Ectodermal cell (in vitro differentiated cells): ENCODE results near the gene GSTT4. TPM values are rescaled to one million over a fixed set of nuclear protein-coding genes. Genes with fewer than 3 reads are reported as not detected.
"Not testable (repeated sequence)": the region's sequence is repeated elsewhere in the genome, so short reads cannot be mapped to it uniquely, and the experiment has no call there.

Source experiments
- H3K27ac ChIP-seq: 2 replicates; pipeline ENCODE4 v1.7.0; 2013; ENCODE audit warnings: mild to moderate bottlenecking, low read depth, low read length; ENCODE audit not compliant: insufficient read depth, poor library complexity, severe bottlenecking
- H3K27me3 ChIP-seq: 2 replicates; pipeline ENCODE4 v1.7.0; 2013; ENCODE audit warnings: mild to moderate bottlenecking, low read length; ENCODE audit not compliant: insufficient read depth, control insufficient read depth, poor library complexity, severe bottlenecking
- H3K36me3 ChIP-seq: one replicate; pipeline ENCODE4 v1.7.0; 2013; ENCODE audit warnings: low read length; ENCODE audit not compliant: control insufficient read depth, insufficient read depth
- H3K4me1 ChIP-seq: one replicate; pipeline ENCODE4 v1.7.0; 2013; ENCODE audit warnings: low read length; ENCODE audit not compliant: control insufficient read depth, insufficient read depth
- H3K4me3 ChIP-seq: 2 replicates; pipeline ENCODE4 v1.7.0; 2013; ENCODE audit warnings: low read depth, low read length, control low read depth; ENCODE audit not compliant: insufficient read depth
- H3K9me3 ChIP-seq: 2 replicates; pipeline ENCODE4 v1.7.0; 2013; ENCODE audit warnings: mild to moderate bottlenecking, low read length, moderate library complexity; ENCODE audit not compliant: control insufficient read depth
- WGBS, 2 experiments: methylation state at CpG; one replicate each; pipeline ENCODE4 v1.1.7; 2013; ENCODE audit warnings: missing lambda C conversion rate in 2 of 2; 5-methylcytosine and 5-hydroxymethylcytosine counted together
- polyA plus RNA-seq, 4 experiments: library from polyadenylated mRNA; stranded (reverse); fragments of 50-300 nt; gene quantifications; one replicate each; pipeline ENCODE4 v1.2.3, GENCODE V29; 2013

The GSTT4 gene
- not detected for polyA plus RNA-seq (2013, experiment 1 of 4)
- polyA plus RNA-seq (2013, experiment 2 of 4), result not detected
- polyA plus RNA-seq (2013, experiment 3 of 4), result not detected
- polyA plus RNA-seq (2013, experiment 4 of 4), result not detected

- Histone ChIP-seq H3K27ac (no peak within 1 kb of the TSS), H3K9me3 (no peaks in the 10 kb centered on the region), H3K4me3 (no peak within 1 kb of the TSS), H3K4me1 (peaks cover 8% of the 10 kb centered on the region), H3K27me3 (no peaks in the 10 kb centered on the region), H3K36me3 (no peaks in the 10 kb centered on the region)
- WGBS, 2 experiments, result 88 to 89% methylated on average over 6 of the region's 6 CpGs
Measured at GRCh38 chr22:24005201-24005600, at the start of gene GSTT4. Gene GSTT4 (minus strand): TSS chr22:24005453. CDS start chr22:24005356, 97 bp downstream.

DNA sequence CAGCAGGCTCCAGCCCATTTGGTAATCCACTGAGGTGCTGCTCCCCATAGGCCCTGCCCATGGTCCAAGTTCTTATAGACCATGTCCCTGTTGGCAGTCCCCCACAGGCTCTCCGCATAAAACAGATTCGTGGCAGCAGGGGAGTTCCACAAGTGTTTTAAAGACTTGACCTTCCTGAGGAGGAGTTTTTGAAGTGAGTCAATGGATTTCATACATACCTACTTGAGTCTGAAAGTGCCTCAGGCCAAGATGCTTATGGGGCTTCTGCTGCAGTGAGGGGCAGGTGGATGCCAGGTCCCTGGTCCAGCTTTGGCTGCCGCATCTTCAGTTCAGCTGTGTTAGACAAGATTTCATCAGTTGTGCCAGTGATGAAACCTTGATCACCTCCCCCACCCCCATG, 49.1 kb upstream of the GSTT4 start:
- Histone ChIP-seq H3K36me3 (peaks cover 34% of the 10 kb centered on the region), H3K9me3 (no peaks in the 10 kb centered on the region), H3K27ac (no peak overlapping the region), H3K4me1 (no peaks in the 10 kb centered on the region), H3K4me3 (no peak overlapping the region), H3K27me3 (no peaks in the 10 kb centered on the region)
- 93 to 98% methylated on average over 3 of the region's 3 CpGs for WGBS, 2 experiments

GRCh38 chr22:24053481-24054226, 48.4 kb upstream of the GSTT4 start:
- peaks cover 27% of the 10 kb centered on the region for H3K36me3 ChIP-seq

DNA sequence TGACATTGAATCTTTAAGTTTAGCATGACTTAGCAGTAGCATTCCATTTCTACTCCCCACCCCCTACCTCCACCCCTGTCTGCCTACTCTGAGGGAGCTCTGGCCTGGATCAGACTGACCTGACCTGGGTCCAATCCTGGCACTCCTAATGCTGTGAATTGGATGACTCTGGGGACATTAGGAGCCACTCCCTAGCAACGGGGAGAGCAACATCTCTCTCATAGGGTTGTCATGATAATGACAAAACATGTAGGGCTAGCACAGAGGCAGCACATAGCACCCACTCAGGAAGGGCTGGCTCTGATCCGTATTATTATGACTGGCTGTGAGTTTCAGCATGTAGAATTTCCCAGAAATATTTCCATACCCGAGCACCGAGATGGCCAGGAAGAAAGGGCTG, 46.3 kb upstream of the GSTT4 start:
- no peaks in the 10 kb centered on the region for H3K9me3 ChIP-seq
- H3K27me3 ChIP-seq, result no peaks in the 10 kb centered on the region
- no peak overlapping the region for H3K4me3 ChIP-seq
- no peak overlapping the region for H3K27ac ChIP-seq
- peaks cover 25% of the 10 kb centered on the region for H3K36me3 ChIP-seq
- WGBS, 2 experiments, result 96% methylated on average over 4 of the region's 4 CpGs
- no peaks in the 10 kb centered on the region for H3K4me1 ChIP-seq

More at GRCh38 chr22:24053481-24054226, 48.4 kb upstream of the GSTT4 start:
- Histone ChIP-seq H3K4me1 (no peaks in the 10 kb centered on the region), H3K27ac (no peak overlapping the region), H3K9me3 (no peaks in the 10 kb centered on the region), H3K27me3 (no peaks in the 10 kb centered on the region), H3K4me3 (no peak overlapping the region)
- WGBS, 2 experiments, result 90 to 95% methylated on average over 10 of the region's 10 CpGs

DNA sequence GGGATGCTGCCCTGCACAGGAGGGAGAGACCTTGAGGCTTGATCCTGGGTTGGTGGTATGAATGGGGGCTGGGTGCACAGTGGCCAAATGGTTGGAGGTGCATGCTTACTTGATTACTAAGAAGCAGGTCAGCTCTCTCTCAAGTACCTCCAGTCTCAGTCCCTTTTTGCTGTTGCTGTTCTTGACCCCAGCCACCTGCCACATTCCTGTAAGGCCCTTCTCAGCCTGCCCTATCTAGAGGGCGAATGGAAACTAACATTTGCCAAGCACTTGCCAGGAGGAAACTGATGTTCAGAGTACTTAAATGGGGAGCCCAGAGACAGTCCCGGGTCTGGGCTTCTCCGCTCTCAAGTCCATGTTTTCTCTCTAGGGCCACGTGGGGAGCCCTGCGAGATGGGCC, 45.8 kb upstream of the GSTT4 start:
- WGBS, 2 experiments, result 87 to 93% methylated on average over 5 of the region's 5 CpGs
- Histone ChIP-seq H3K4me1 (no peaks in the 10 kb centered on the region), H3K9me3 (no peaks in the 10 kb centered on the region), H3K36me3 (peaks cover 20% of the 10 kb centered on the region), H3K27me3 (no peaks in the 10 kb centered on the region), H3K27ac (no peak overlapping the region), H3K4me3 (no peak overlapping the region)

- WGBS, 2 experiments, result 91 to 92% methylated on average over 2 of the region's 2 CpGs
- Histone ChIP-seq H3K27ac (no peak overlapping the region), H3K9me3 (no peaks in the 10 kb centered on the region), H3K36me3 (peaks cover 18% of the 10 kb centered on the region), H3K4me1 (no peaks in the 10 kb centered on the region), H3K4me3 (no peak overlapping the region), H3K27me3 (no peaks in the 10 kb centered on the region)
Measured at GRCh38 chr22:24049978-24050377, 44.7 kb upstream of the GSTT4 start.

DNA sequence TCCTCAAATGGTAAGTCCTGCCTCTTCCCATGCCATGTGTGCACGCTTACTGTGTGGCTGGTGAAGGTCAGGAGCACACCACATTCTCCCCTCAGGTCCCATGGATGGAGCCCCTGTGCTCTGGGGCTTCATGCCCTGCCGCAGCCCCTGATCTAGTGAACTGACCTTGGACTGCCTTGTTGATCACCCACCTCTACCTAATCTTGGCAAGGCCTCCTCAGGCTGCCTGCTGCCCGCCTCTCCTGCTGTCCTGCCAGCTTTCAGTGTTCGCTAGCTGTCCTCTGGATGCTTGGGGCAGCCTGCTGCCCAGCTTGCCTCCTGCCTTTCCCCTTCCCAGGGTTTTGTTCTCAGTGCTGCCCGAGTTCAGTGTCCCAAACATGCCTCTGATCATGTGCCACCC, 44.0 kb upstream of the GSTT4 start:
- Histone ChIP-seq H3K9me3 (no peaks in the 10 kb centered on the region), H3K27me3 (no peaks in the 10 kb centered on the region), H3K27ac (no peak overlapping the region), H3K36me3 (peaks cover 16% of the 10 kb centered on the region), H3K4me3 (no peak overlapping the region), H3K4me1 (no peaks in the 10 kb centered on the region)
- 94 to 97% methylated on average over 5 of the region's 5 CpGs for WGBS, 2 experiments

GRCh38 chr22:24046024-24046423, 40.8 kb upstream of the GSTT4 start:
- Histone ChIP-seq H3K27me3 (no peaks in the 10 kb centered on the region), H3K36me3 (peaks cover 12% of the 10 kb centered on the region)

GRCh38 chr22:24043958-24044357, 38.7 kb upstream of the GSTT4 start:
- peaks cover 3% of the 10 kb centered on the region for H3K36me3 ChIP-seq
- H3K27ac ChIP-seq, result no peak overlapping the region
- H3K9me3 ChIP-seq, result no peaks in the 10 kb centered on the region
- no peaks in the 10 kb centered on the region for H3K4me1 ChIP-seq
- H3K4me3 ChIP-seq, result no peak overlapping the region
- WGBS, 2 experiments, result 93 to 96% methylated on average over 4 of the region's 4 CpGs
- H3K27me3 ChIP-seq, result no peaks in the 10 kb centered on the region

More at GRCh38 chr22:24046024-24046423, 40.8 kb upstream of the GSTT4 start:
- H3K4me1 ChIP-seq, result no peaks in the 10 kb centered on the region
- no peak overlapping the region for H3K27ac ChIP-seq
- no peaks in the 10 kb centered on the region for H3K9me3 ChIP-seq
- 95 to 96% methylated on average over 4 to 5 of the region's 5 CpGs for WGBS, 2 experiments
- H3K4me3 ChIP-seq, result no peak overlapping the region

DNA sequence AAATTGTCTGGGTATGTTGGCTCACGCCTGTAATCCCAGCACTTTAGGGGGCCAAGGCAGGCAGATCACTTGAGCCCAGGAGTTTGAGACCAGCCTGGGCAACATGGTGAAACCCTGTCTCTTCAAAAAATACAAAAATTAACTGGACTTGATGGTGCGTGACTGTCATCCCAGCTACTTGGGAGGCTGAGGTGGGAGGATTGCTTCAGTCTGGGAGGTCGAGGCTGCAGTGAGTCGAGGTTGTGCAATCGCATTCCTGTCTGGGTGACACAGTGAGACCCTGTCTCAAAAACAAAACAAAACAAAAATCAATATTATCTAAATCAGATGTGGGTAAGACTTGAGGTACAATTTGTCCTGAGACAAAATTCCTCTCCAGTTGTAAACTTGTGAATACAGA, 38.2 kb upstream of the GSTT4 start:
- H3K9me3 ChIP-seq, H3K4me3 ChIP-seq, H3K36me3 ChIP-seq, H3K4me1 ChIP-seq, H3K27ac ChIP-seq, H3K27me3 ChIP-seq: not testable (repeated sequence)
- WGBS, 2 experiments, result 90 to 95% methylated on average over 4 to 5 of the region's 5 CpGs
